ENCODE results near the gene ARHGEF4.
A peak's percentile ranks its signal among the peaks of the same experiment; 100 is the strongest.

ARHGEF4 gene

GRCh38 chr2:130864830-130865800 lies 28.4 kb downstream of the ARHGEF4 start:
- DNase-seq = peak; percentile 2

GRCh38 chr2:130869441-130870160 lies 32.9 kb downstream of the ARHGEF4 start:
- DNase-seq = no peak

GRCh38 chr2:130870161-130870485 lies 33.4 kb downstream of the ARHGEF4 start:
- DNase-seq = no peak

GRCh38 chr2:130870779-130871178 lies 34.1 kb downstream of the ARHGEF4 start:
- no peak for DNase-seq

GRCh38 chr2:130871843-130872740 lies 35.4 kb downstream of the ARHGEF4 start:
- no peak for DNase-seq

- no peak for DNase-seq
Measured at GRCh38 chr2:130872741-130873125, 36.0 kb downstream of the ARHGEF4 start.

- peak; percentile 4 for DNase-seq
Measured at GRCh38 chr2:130873700-130874346, 37.1 kb downstream of the ARHGEF4 start.

GRCh38 chr2:130874512-130874911 lies 37.8 kb downstream of the ARHGEF4 start:
- no peak for DNase-seq

GRCh38 chr2:130875935-130876334 lies 39.2 kb downstream of the ARHGEF4 start:
- DNase-seq = no peak

- DNase-seq = no peak
Measured at GRCh38 chr2:130877258-130877657, 40.5 kb downstream of the ARHGEF4 start.

- DNase-seq = no peak
Measured at GRCh38 chr2:130878316-130878715, 41.6 kb downstream of the ARHGEF4 start.

GRCh38 chr2:130878933-130879332 lies 42.2 kb downstream of the ARHGEF4 start:
- DNase-seq = no peak

- no peak for DNase-seq
Measured at GRCh38 chr2:130882111-130882690, 45.5 kb downstream of the ARHGEF4 start.

GRCh38 chr2:130882991-130883390 lies 46.3 kb downstream of the ARHGEF4 start:
- DNase-seq = no peak

GRCh38 chr2:130883496-130883895 lies 46.8 kb downstream of the ARHGEF4 start:
- no peak for DNase-seq

- DNase-seq = no peak
Measured at GRCh38 chr2:130884013-130884412, 47.3 kb downstream of the ARHGEF4 start.

- no peak for DNase-seq
Measured at GRCh38 chr2:130884503-130884902, 47.8 kb downstream of the ARHGEF4 start.

GRCh38 chr2:130887643-130888042 lies 50.9 kb downstream of the ARHGEF4 start:
- DNase-seq = no peak

- DNase-seq = no peak
Measured at GRCh38 chr2:130890941-130891669, 54.4 kb downstream of the ARHGEF4 start.

GRCh38 chr2:130891966-130892365 lies 55.3 kb downstream of the ARHGEF4 start:
- no peak for DNase-seq
